Mesodermal cell (in vitro differentiated cells): Measurements from ENCODE around the gene PAX9.
A peak's percentile ranks its signal among the peaks of the same experiment; 100 is the strongest.

Source experiments
- H3K27ac ChIP-seq: 2 replicates; pipeline ENCODE4 v1.7.0; 2013; ENCODE audit warnings: mild to moderate bottlenecking, low read depth, low read length, moderate library complexity; ENCODE audit not compliant: severe bottlenecking
- H3K36me3 ChIP-seq: 2 replicates; pipeline ENCODE4 v1.7.1; 2013; ENCODE audit warnings: mild to moderate bottlenecking, low read length, moderate library complexity; ENCODE audit not compliant: control insufficient read depth, insufficient read depth
- H3K4me1 ChIP-seq: one replicate; pipeline ENCODE4 v1.7.1; 2013; ENCODE audit warnings: mild to moderate bottlenecking, low read length; ENCODE audit not compliant: insufficient read depth, control insufficient read depth, poor library complexity, severe bottlenecking
- H3K4me3 ChIP-seq: 2 replicates; pipeline ENCODE4 v1.7.0; 2013; ENCODE audit warnings: low read length, control low read depth, mild to moderate bottlenecking; ENCODE audit not compliant: insufficient read depth, poor library complexity, severe bottlenecking; ENCODE audit errors: extremely low read depth
- H3K9me3 ChIP-seq: 2 replicates; pipeline ENCODE4 v1.7.1; 2013; ENCODE audit warnings: mild to moderate bottlenecking, low read length, moderate library complexity; ENCODE audit not compliant: control insufficient read depth
- WGBS, 2 experiments: methylation state at CpG; one replicate each; pipeline ENCODE4 v1.1.5; 2013; ENCODE audit warnings: missing lambda C conversion rate in 2 of 2; ENCODE audit not compliant: insufficient coverage in 2 of 2; 5-methylcytosine and 5-hydroxymethylcytosine counted together

PAX9 gene

GRCh38 chr14:36647417-36647823 is 14.2 kb upstream of the PAX9 start:
- H3K36me3 ChIP-seq = no peaks in the 10 kb centered on the region
- no peak overlapping the region for H3K27ac ChIP-seq
- WGBS, 2 experiments = 1 to 5% methylated on average over 14 to 24 of the region's 34 CpGs
- H3K9me3 ChIP-seq = no peaks in the 10 kb centered on the region
- peak overlapping the region; percentile 45 for H3K4me3 ChIP-seq
- H3K4me1 ChIP-seq = no peaks in the 10 kb centered on the region

DNA sequence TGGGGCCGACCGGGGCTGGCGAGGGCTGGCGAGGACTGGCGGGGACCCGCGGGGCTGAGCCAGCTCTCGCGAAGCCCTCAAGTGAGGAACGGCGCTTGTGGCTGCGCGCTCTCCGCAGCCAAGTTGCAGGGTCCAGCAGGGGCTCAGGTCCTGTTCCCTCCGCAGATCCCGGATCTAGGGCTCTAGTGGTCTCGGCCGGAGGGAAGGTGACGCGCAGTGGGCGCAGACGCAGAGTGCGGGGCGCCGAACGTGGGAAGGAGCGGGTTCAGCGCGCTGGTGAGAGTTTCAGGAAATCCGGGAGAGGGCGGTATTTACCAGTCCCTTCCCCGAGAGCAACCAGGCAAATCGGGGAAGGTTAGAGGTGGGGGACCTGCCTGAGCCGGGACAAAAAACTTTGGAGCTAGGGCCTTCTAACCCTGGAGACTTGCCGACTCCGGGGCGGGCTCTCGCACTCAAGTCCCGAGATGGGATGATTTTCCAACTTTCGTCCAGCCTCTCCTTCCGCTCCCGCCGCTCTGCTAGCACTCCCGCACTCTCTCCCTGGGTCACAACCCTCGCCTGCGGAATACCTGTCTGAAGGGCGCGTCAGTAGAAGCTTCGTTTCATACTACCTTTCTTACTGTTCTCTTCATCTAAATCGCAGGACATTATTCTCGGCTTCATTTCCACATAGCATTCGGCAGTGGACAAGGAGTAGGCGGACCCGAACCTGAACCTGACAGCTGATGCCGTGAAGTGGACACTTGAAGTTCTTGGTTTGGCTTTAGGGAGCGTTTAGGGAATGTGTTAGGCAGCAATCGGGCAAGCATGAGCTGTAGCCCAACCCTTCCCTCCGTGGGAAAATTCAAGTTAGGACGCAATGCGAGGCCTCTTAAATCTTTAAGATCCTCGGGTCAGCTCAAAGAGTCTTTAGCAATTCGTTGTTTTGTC is 13.6 kb upstream of the PAX9 start:
- Histone ChIP-seq H3K36me3 (no peaks in the 10 kb centered on the region), H3K27ac (no peak overlapping the region), H3K9me3 (no peaks in the 10 kb centered on the region), H3K4me3 (peak overlapping the region; percentile 45), H3K4me1 (no peaks in the 10 kb centered on the region)
- 1% methylated on average over 55 to 59 of the region's 62 CpGs for WGBS, 2 experiments

DNA sequence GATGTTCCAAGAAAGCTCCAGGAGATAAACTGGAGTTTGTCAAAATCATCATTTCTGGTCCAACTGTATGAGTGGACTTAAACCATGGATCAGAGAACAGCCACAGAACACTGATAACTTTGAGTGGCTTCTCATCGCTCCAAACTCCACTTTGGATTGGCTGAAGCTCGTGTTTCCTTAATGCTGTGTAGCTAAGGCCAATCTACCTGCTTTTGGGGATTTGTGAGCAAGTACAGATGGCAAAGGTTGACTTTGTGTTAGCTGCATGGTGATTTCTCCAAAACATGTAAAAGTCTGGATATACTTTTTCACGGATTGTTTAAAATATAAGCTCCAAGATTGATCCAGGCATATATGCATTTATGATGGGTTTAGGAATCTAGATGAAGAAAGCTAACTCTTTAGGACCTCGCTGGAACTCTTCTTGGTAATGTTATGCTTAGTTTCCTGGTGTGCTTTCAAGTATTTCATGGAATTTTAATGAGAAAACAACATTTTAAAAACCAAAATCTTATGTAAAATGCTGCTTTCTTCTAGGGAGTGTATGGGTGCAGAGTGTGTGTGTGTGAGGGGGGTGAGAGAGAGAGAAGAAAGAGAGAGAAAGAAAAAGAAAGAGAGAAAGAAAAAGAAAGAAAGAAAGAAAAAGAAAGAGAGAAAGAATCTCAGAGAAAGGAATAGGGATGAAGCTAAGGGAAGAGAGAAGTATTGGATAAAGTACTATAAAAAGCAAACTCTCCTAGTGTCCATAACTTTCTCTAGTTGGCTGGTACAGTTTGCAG is 11.6 kb upstream of the PAX9 start:
- no peaks in the 10 kb centered on the region for H3K4me1 ChIP-seq
- H3K9me3 ChIP-seq = no peaks in the 10 kb centered on the region
- H3K36me3 ChIP-seq = no peaks in the 10 kb centered on the region
- H3K4me3 ChIP-seq = no peak overlapping the region
- H3K27ac ChIP-seq = no peak overlapping the region
- WGBS, 2 experiments = 8 to 13% methylated on average over 2 of the region's 4 CpGs

- Histone ChIP-seq H3K4me1 (peaks cover 10% of the 10 kb centered on the region), H3K4me3 (no peak overlapping the region), H3K36me3 (no peaks in the 10 kb centered on the region), H3K27ac (no peak overlapping the region), H3K9me3 (no peaks in the 10 kb centered on the region)
Observed at GRCh38 chr14:36652542-36653201, 9.0 kb upstream of the PAX9 start.

DNA sequence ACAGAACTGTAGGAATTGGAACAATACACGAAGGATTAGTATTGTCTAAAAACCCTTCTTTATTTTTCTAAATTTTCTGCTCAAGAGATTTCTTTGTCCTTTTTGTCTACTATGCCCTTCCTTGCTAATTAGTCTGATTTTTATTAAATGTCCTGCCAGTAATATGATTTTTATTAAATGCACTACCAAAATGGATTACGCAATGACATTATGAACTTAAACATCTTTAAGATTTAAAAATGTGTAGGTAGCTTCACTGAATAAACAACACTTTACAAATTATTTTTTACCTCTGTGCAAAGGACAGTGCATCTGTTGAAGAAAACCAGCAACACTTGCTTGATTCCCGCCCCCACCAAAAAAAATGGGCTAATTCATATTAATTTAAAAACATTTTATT is 8.2 kb upstream of the PAX9 start:
- WGBS, 2 experiments = 0% methylated on average over 1 of the region's 3 CpGs; no CpG with 5 or more reads in 1 of the 2 experiments
- Histone ChIP-seq H3K4me1 (peaks cover 14% of the 10 kb centered on the region), H3K4me3 (no peak overlapping the region), H3K9me3 (no peaks in the 10 kb centered on the region), H3K27ac (no peak overlapping the region), H3K36me3 (no peaks in the 10 kb centered on the region)

DNA sequence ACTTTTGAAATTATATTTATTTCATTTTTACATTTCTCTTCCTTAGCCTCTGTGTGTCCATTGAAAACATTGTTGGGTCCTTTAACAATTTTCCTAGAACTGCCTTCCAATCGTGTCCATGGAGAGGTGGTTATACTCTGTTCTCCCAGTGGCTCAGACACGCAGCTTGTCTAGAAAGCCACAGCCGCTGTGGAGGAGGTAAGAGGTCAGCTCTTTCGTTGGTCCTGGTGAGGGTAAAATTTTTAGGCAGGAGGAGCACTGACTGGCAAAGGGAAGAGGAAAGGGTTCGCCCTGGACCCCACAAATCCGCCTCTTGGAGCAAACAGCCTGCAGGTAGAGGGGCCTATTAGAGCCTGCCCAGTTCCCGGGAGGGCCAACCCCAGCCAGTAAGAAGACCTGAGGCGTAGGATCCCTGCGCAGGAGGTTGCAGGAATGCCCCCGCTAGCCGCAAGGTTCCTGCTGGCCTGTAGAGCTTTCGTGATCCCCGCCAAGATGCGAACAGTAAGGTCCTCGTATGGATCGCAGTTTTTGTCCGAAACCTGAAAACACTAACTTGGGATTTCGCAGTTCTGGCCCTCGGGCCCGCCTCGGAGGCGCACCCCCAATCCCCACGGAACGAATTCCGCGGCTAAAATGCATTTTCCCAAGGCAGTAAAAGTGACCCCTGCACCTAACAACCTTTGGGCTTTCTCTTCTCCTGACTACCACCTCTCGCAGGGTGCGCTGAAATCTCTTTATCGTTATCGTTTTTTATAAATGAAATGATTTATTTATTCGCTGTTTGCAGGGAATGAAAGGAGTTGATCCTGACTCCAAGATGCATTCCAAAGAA is 7.5 kb upstream of the PAX9 start:
- no peaks in the 10 kb centered on the region for H3K9me3 ChIP-seq
- WGBS, 2 experiments = 3 to 5% methylated on average over 21 to 24 of the region's 31 CpGs
- no peak overlapping the region for H3K27ac ChIP-seq
- H3K36me3 ChIP-seq = no peaks in the 10 kb centered on the region
- H3K4me1 ChIP-seq = peaks cover 14% of the 10 kb centered on the region
- no peak overlapping the region for H3K4me3 ChIP-seq

DNA sequence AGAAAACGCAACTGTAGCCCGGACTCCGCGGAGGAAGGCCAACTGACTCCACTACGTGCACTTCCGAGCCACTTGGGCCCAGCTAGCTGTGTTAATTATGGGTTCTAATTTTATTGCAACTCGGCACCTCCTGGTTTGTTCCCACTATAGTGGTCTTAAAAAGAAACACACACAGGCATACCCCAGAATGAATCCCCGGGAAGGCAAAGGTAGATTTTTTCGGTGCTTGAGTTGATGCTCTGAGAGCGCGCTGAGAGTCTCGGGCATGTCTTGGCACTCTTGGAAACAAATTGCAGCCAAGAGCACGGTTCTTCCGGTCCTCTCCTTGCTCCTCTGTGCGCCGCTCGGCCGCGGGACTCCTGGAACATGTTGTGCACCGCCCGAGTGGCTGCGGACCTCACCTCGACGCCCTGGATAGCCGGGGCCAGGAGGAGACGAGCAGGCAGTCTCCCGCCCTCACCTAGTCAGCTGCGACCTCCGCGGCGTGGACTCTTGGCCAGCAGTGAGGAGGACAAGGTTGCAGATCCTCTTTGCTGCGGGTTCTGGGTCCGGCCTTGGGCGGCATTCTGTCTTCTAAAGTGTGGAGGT is 6.8 kb upstream of the PAX9 start:
- H3K4me1 ChIP-seq = peaks cover 19% of the 10 kb centered on the region
- no peak overlapping the region for H3K4me3 ChIP-seq
- H3K27ac ChIP-seq = no peak overlapping the region
- 5 to 7% methylated on average over 14 to 28 of the region's 34 CpGs for WGBS, 2 experiments
- H3K9me3 ChIP-seq = no peaks in the 10 kb centered on the region
- H3K36me3 ChIP-seq = no peaks in the 10 kb centered on the region

DNA sequence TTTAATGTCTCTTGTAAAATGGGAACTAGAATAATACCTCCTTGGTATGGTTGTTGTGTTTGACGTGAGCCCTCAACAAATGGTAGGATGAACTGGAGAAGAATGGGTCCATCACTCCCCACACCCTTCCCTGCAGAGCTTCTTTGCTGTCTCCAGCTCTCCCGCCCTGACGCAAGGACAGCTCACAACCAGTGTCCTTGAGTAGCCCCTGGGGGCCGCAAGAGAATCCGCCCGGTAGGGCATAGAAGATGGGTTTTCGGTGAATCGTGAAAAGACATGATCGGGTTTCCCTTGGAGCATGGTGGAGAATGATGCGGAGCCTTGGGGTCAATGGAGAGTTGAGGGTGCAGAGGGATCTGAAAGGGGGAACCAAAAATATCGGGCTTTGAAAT is 6.1 kb upstream of the PAX9 start:
- WGBS, 2 experiments = 7 to 16% methylated on average over 7 to 8 of the region's 11 CpGs
- Histone ChIP-seq H3K9me3 (no peaks in the 10 kb centered on the region), H3K27ac (no peak overlapping the region), H3K36me3 (no peaks in the 10 kb centered on the region), H3K4me3 (no peak overlapping the region), H3K4me1 (peaks cover 21% of the 10 kb centered on the region)

GRCh38 chr14:36655963-36656686 is 5.5 kb upstream of the PAX9 start:
- peaks cover 22% of the 10 kb centered on the region for H3K4me1 ChIP-seq
- H3K4me3 ChIP-seq = peak overlapping the region; percentile 18
- H3K9me3 ChIP-seq = no peaks in the 10 kb centered on the region
- no peak overlapping the region for H3K27ac ChIP-seq
- no peaks in the 10 kb centered on the region for H3K36me3 ChIP-seq
- 2% methylated on average over 29 to 47 of the region's 48 CpGs for WGBS, 2 experiments
